GM21360 (cell line): ENCODE data around the gene HK3.

Experiments
- ATAC-seq: cut with Tn5 transposase; IDR thresholded peaks from one replicate; pipeline ENCODE4 v1.9.1; 2021; ENCODE audit warnings: mild to moderate bottlenecking, moderate library complexity; ENCODE audit not compliant: unreplicated experiment

HK3 gene

DNA sequence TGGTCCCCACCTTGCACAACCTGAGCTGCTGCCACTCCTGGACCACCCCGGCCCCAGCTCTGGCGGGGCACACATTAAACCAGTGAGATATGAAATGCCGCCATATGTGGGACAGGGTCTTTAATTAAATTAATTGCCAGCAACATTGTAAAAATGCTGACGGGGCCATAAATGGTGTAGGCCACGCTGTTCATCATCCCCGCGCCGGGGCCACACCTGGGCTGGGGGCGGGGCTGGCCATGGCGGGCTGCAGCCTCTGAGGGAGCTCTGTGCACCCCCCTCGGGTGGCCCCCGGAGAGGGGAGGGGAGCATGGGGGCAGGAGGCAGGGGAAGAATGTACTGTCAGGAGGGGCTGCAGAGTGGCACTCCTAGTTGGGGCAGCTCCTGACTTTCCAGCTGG lies 47.8 kb downstream of the HK3 start:
- no peak for ATAC-seq

DNA sequence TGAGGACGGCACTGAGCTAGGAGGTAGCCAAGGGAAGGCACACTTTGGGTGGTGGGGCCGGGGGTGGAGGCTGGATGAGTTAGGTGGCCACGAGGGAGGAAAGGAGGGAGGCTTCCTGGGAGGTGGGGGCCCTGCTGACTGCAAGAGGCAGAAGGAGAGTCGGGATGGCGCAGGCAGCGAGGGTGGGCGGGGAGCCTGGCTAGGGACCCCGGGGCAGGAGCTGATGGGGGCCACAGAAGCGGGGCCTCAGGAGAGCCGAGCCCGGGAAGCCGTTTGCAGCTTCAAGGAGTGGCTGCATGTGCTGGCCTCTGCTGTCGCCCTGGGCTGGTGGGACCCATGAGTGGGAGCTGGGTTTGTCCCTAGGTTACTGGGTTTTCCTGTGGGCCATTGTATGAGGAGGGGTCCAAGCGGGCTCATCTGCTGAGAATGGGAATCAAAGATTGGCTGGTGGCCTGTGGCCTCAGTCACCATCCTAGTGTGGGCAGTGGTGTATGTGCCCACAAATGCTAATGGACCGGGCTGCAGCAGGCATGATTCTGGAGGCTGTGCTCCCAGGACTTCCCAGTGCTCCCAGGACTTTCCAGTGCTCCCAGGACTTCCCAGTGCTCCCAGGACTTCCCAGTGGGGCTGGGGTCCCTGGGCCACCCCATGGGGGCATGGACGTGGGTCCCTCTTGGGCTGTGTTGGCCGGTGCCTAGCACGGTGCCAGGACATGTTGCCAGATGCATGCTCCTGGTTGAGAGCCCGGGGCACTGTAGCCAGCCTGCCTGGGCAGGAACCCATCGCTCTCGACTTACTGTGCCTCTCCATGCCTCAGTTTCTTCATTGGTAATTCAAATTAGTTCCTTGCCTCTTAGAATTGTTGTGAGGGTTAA lies 48.5 kb downstream of the HK3 start:
- ATAC-seq: no peak

DNA sequence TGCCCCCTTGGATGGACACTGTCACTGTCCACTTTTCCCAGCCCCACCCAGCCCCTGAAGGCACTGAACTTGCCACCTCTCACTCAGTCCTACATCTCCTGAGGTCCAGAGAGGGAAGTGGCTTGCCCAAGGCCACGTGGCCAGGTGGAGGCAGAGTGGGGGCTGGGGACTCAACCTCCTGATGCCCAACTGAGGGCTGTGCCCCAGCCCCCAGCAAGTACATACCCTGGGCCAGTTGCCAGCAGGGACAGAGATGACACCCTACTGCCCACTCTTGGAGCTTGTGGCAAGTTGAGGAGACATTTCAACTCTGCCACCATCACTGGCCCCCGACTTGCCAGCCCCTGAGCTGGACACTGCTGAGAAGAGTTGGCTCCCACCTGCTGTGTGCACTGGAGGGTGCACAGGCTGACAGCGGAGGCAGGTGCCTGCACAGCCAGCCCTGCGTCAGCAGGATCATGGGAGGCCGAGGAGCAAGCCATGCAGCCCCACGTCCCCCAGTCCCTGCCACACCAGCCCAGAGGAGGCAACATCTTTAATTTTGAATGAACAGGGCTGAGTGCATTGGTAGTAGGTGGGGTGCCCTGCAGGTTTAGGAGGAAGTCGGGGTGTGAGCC lies 49.4 kb downstream of the HK3 start:
- no peak for ATAC-seq

DNA sequence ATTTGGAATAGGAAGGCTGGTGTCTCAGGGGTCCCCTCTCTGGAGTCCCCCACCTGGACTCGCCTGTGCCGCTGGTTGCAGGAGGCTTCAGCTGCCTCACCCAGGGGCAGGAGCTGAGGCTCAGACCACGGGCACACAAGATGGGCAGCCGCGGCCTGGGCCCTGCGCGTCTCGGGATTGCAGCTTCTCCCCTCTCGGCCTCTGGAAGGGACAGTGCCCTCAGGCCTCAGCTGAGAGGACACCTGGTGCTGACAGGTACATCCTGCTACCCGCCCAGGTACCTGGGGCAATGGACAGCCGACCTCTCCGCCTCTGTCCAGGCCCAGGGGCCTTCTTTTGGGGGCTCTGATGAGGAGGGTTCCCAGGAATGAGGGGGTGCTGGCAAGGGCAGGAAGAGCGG lies 50.5 kb downstream of the HK3 start:
- no peak for ATAC-seq

DNA sequence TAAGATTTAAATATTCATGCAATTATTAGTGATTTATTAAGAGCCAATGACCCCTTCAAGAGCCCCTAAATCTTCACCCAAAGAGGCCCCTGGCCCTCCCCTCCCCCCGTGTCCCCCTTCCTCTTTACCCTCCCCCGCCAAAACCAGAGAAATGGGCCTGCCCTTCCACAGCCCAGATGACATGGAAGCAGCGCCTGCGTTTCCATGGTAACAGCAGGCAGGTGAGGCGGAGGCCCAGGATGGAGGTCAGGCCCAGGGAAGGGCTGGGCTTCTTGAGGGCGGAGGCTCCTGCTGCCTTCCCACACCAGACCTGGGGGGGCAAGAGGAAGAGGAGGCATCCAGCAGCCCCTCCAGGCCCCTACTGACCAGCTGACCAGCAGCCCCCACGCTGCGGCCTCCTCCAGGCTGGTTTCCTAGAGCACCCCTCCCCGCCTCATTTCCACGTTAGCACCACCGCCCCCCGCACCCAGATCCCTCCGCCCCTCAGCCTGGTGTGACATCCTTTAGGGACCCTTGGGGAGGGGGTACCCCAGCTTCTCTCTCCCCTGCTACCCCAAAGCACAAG lies 51.3 kb downstream of the HK3 start:
- no peak for ATAC-seq

DNA sequence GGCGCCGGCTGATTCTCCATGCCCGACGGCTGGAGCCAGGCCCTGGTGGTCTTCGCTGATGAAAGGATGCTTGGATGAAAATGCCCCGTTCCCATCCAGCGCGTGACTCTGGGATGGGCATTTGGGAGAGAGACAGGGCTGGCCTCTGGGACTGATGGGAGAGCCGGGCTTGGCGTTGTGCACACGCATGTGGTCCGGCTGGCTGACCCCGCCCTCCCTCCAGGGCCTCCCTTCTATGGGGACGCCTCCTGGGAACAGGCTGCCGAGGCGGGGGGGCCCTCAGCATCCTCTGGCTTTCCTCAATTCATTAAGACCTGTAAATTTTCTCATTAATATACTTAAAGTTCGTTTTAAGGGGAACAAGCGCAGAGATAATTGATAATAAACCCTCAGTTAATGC lies 52.0 kb downstream of the HK3 start:
- ATAC-seq: no peak

DNA sequence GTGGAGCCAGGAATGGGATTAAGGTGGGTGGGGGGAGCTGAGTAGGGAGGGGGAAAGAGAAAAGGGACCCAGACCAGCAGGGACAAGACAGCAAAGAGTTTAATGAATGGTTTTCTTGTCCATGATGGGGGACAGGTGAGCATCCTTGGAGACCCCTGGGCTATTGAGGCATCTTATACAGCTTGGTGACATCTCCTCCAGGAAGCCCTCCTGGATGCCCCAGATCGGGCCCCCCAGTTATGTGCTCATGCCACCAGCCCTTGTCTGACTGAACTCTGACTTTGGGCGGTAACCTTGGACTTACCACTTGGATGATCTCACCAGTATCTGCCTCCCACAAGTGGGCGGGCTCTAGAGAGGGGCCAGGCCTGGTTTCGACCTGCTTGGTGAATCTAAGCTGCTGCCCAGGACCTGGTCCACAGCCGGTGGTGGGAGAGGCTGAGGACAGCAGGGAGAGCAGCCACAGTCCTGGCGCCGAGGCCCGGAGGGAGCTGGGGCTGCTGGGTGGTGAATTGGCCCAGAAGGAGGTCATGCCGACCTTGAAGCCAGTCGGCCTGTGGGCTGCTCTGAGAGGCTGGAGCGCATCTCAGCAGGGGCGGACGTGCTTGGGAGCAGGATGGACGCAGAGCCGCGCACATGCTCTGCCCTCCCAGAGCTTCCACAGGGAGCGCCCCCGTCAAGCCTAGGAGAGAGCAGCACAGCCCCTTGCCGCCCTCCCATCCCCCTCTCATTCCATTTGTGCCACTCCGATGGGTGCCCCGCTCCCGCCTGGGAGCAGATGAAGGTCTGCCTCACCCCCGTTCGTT lies 52.6 kb downstream of the HK3 start:
- ATAC-seq: no peak

DNA sequence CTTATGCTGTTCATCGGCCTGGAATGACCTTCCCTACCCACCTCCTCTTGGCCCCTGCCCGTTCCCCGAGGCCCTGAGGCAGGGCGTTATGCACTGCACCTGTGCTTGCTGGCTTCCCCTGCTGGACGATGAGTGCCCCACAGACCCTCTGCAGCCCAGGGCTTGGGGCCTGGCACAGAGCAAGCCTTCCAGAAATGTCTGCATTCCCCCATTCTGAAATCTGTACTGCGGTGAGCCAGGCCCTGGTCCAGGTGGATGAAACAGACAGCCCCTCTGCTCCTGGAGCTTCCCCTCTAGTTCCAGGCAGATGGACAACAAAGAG lies 53.8 kb downstream of the HK3 start:
- ATAC-seq: no peak

DNA sequence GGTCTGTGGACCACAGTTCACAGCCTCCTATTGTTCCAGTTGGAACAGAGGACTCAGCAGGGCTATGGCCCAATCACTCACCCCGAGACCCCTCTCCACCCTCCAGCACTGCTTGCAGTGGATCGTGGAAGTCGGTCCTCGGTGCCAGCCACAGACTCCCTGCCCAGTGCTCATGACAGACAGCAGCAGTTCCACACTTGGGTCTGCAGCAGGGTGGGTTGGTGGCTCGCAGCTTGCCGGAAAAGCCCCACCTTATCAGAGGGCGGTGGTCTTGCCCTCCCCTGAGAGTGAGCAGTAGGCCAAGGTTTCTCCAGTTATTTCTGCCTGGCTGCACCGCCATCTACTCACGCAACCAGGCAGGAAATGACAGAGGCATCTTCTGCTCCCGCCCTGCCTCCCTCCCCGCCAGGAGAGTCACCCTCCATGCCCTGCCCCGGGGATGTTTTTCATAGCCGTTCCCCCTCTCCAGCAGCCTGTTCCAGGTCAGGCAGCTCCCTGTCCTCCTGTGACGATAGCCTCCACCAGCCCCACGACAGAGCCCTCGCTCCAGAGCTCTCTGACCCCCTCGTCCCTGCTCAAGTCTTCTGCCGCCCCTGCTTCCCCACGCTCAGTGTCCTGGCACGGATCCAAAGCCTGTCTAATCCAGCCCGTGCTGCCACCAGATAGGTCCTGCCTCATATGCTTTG lies 54.3 kb downstream of the HK3 start:
- no peak for ATAC-seq

DNA sequence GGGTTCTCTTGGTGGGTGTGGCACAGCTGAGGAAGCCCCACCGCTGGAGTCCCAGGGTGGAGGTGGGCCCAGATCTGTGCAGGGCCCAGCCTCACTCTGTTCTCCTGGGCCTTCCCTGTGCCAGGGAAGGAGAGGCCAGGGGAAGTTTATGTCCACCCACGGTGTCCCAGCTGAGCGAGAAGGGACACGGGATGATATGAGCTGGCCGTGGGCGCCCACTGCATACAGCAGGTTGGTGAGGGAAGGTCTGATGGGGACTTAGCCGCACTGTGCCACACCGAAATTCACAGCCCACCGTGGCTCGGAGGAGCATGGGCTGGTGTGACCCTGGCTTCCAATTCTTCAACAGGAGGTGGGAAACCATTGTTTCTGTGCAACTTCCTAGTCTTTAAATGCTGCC lies 54.9 kb downstream of the HK3 start:
- ATAC-seq: no peak

DNA sequence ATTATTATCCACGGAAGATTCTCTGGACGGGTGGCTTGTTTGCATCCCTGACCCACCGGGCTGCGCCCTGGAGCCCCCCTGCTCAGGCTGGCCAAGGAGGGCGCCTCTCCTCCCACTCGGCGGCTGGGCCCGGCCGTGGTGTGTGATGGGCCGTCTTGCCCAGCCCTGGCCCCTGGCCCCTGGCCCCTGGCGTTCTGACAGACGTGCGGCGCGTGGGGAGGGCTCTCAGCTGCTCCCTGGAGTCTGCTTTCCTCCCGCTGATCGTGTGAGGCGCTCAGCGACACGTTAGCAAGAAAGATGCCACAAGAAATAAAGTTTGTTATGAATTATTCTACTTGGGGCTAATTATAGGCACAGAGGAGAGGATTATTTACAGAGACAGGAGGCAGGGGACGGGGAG lies 55.5 kb downstream of the HK3 start:
- no peak for ATAC-seq

DNA sequence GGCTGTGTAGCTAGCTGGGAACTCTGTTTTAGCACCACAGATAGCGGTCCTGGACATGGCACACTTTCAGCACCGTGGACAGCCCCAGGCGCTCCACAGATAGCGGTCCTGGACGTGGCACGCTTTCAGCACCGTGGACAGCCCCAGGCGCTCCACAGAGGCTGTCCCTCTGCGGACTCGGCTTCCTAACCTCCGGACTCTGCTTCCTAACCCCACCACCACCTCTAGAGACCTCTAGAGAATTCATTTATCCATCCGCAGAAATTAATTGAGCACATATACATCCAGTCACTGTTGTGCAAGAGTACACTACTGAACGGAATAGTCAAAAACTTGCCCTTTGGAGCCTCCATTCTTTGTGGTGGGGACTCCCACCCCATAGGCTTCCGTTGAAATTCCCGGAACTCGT lies 61.4 kb downstream of the HK3 start:
- no peak for ATAC-seq

DNA sequence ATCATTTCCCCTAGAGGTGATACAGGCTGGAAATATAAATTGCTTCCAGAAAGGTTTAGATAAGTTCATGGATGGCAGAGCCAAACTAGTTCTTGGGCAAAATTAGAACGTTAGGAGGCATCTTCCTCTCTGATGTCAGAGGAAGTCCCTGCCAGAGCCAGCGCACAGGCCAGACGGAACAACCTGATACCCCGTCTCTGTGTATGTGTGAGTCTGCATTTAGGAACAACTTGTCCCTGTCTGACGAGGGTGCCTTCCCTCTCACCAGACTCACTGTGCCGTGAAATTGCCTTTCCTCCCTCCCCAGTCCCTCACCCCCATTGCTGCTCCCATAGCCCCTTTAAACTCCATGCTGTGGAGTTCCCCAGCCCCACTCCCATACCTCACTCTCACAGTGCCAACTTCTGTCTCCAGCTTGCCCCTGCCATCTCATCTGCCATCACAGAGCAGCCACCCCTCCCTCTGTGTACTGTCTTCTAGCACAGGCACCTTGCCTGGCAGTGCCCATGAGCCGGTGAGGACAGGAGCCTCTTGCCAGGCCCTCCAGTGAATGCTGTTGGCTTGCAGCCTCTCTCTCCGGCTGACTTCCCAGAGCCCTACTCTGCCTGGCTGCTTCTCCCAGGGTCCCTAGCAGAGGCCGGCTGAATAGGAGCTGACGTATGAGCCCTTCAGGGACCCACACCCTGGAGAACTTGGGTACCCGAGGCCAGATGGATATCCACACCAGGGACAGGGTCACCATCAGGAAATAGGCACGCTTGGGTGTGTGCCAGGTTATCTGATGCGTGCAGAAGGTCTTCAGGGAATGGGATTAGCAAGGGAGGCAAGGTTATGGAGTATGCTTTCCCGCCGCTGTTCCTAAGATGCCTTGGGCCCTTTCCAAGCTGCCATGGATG lies 62.1 kb downstream of the HK3 start:
- no peak for ATAC-seq

DNA sequence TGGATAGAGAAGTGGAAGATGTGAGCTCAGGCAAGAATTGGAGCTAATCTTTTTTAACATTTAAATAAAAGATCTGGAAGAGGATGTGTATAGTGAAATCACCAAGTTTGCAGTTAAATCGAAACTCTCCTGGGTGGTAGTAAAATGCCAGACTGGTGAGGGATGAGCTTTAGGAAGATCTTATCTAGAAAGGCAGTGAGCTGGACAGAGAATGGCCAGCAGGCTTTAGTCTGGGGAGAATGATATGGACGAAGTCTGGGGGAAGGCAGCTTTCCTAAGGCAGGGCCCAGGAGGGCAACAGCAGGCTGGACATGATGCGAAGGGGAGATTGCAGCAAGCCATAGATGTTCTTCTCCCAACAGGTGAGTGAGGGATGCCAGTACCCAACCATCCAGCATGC lies 63.2 kb downstream of the HK3 start:
- ATAC-seq: no peak

DNA sequence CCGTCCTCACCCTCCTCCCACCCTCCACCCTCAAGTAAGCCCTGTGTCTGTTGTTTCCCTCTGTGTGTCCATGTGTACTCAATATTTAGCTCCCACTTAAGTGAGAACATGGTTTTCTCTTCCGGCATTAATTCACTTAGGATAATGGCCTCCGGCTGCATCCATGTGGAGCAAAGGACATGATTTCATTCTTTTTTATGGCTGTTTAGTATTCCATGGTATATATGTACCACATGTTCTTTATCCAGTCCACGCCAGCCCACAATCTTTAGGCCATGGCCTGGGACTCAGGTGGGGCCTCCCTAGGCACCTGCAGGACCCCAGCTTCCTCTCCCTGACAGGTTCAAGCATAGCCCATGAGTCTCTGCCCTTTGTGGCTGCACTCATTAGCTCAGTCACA lies 65.9 kb downstream of the HK3 start:
- no peak for ATAC-seq

DNA sequence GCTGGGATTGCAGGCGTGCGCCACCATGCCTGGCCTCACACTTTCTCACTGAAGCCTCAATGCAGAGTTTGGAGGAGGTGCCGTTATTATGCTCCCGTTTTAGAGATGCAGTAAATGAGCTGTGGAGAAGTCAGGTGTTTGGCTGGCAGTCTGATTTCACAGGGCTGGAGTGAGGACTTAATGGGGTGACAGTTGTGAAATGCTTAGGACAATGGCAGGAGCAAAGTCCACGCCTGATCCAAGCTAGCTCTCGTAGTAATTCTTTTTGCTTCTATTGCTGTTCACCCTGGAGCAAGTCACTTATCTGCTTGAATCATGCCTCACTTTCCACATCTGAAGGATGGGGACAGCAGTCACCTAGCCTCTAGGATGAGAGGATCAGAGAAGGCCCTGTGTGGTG lies 67.0 kb downstream of the HK3 start:
- no peak for ATAC-seq

DNA sequence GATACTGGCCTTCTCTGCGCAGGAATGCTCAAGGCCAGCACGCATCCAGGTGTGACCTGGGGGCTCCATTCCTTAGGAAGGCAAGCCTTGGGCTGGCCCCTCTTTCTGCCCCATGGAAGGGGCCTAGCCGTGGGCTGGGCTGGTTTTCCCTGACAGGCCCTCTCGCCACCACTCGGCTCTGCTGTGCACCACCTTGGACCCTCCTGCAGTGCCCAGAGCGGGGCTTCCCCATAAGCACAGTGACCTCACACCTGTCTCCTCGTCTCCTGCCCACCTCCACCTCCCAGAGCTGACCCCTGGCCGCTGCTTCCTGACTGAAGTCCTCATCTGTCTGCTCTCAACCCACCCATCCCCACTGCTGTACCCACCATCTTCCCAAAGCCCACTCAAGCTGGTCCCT lies 67.7 kb downstream of the HK3 start:
- no peak for ATAC-seq

DNA sequence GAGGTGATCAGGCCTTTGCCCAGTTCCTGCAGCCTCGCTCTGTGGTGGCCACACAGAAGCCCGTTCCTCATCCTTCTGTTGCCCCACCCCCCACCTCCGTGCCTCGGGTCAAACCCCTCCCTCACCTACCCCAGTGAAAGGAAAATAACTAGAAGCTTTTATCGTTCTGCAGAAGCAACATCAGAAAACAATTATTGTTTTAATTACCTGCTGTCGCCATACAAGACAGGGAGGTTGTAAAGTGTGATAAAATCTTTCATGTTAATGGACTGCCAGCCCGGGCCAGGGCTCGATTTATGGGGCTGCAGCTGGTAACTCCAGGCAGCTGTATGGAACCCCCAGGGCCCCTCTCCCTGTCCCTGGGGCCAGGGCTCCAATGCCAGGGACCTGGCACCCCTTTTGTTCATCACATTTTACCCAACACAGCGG lies 68.1 kb downstream of the HK3 start:
- ATAC-seq: no peak
